Effector memory CD8-positive, alpha-beta T cell (primary cell): ENCODE measurements around the gene KCNK5.

Experiments
- ATAC-seq: fragments of 150-1000 bp; cut with Tn5 transposase; replicated peaks from 2 replicates; pipeline ENCODE4 v1.10.0; 2021; ENCODE audit warnings: mild to moderate bottlenecking, moderate library complexity
- DNase-seq, 3 experiments: peaks; one replicate each; pipeline ENCODE4 v3.0.0; 2021
- H3K27ac Mint-ChIP-seq, 2 donors: one replicate each; pipeline ENCODE4 v1.8.0; 2022; ENCODE audit warnings: mild to moderate bottlenecking in 2 of 2, mixed read lengths in 2 of 2, moderate library complexity in 2 of 2
- H3K27me3 Mint-ChIP-seq, 2 donors: one replicate each; pipeline ENCODE4 v1.8.0; 2022; ENCODE audit warnings: mixed read lengths in 2 of 2
- H3K36me3 Mint-ChIP-seq: one replicate; pipeline ENCODE4 v1.8.0; 2022; ENCODE audit warnings: mild to moderate bottlenecking, moderate library complexity, mixed read lengths; ENCODE audit not compliant: insufficient read depth
- H3K4me1 Mint-ChIP-seq, 2 donors: one replicate each; pipeline ENCODE4 v1.8.0; 2022; ENCODE audit warnings: low read depth in 2 of 2, mixed read lengths in 2 of 2
- H3K4me3 Mint-ChIP-seq, 2 donors: one replicate each; pipeline ENCODE4 v1.8.0; 2022; ENCODE audit warnings: mild to moderate bottlenecking in 2 of 2, mixed read lengths in 2 of 2, moderate library complexity in 2 of 2
- H3K9me3 Mint-ChIP-seq, 2 donors: one replicate each; pipeline ENCODE4 v1.8.0; 2022; ENCODE audit warnings: mixed read lengths in 2 of 2

The KCNK5 gene

GRCh38 chr6:39194466-39194865 lies 34.8 kb downstream of the KCNK5 start:
- H3K36me3 Mint-ChIP-seq: no peaks in the 10 kb centered on the region
- H3K4me1 Mint-ChIP-seq: peaks cover 0 to 1% of the 10 kb centered on the region in 2 donors
- H3K9me3 Mint-ChIP-seq: no peaks in the 10 kb centered on the region
- H3K27ac Mint-ChIP-seq: no peak overlapping the region
- H3K4me3 Mint-ChIP-seq: no peak overlapping the region
- ATAC-seq (no peak), DNase-seq (no peak)
- H3K27me3 Mint-ChIP-seq: no peaks in the 10 kb centered on the region

GRCh38 chr6:39193201-39193791 lies 36.0 kb downstream of the KCNK5 start:
- H3K27ac Mint-ChIP-seq: peak overlapping the region in 1 of 2 donors; percentile 52
- ATAC-seq: no peak
- H3K36me3 Mint-ChIP-seq: no peaks in the 10 kb centered on the region
- no peaks in the 10 kb centered on the region for H3K27me3 Mint-ChIP-seq
- peaks cover 6% of the 10 kb centered on the region in 2 donors for H3K4me1 Mint-ChIP-seq
- H3K9me3 Mint-ChIP-seq: no peaks in the 10 kb centered on the region
- H3K4me3 Mint-ChIP-seq: no peak overlapping the region
- no peak for DNase-seq

- H3K36me3 Mint-ChIP-seq: no peaks in the 10 kb centered on the region
Measured at GRCh38 chr6:39192736-39193135, 36.5 kb downstream of the KCNK5 start.

GRCh38 chr6:39191236-39191930 lies 37.9 kb downstream of the KCNK5 start:
- H3K9me3 Mint-ChIP-seq: no peaks in the 10 kb centered on the region
- no peak overlapping the region for H3K4me3 Mint-ChIP-seq
- H3K27me3 Mint-ChIP-seq: no peaks in the 10 kb centered on the region
- H3K27ac Mint-ChIP-seq: no peak overlapping the region
- DNase-seq (no peak), ATAC-seq (no peak)
- peaks cover 4% of the 10 kb centered on the region for H3K36me3 Mint-ChIP-seq
- H3K4me1 Mint-ChIP-seq: peaks cover 4 to 6% of the 10 kb centered on the region in 2 donors

More at GRCh38 chr6:39192736-39193135, 36.5 kb downstream of the KCNK5 start:
- H3K27me3 Mint-ChIP-seq: no peaks in the 10 kb centered on the region
- ATAC-seq: no peak
- H3K27ac Mint-ChIP-seq: no peak overlapping the region
- H3K4me3 Mint-ChIP-seq: no peak overlapping the region
- no peak for DNase-seq
- H3K9me3 Mint-ChIP-seq: no peaks in the 10 kb centered on the region
- H3K4me1 Mint-ChIP-seq: peaks cover 6% of the 10 kb centered on the region in 2 donors

- Mint-ChIP-seq H3K27me3 (no peaks in the 10 kb centered on the region), H3K4me3 (no peak overlapping the region), H3K27ac (no peak overlapping the region), H3K4me1 (peaks cover 4 to 6% of the 10 kb centered on the region in 2 donors), H3K9me3 (no peaks in the 10 kb centered on the region), H3K36me3 (peaks cover 4% of the 10 kb centered on the region)
- ATAC-seq: no peak
- DNase-seq: no peak
Measured at GRCh38 chr6:39190545-39191235, 38.6 kb downstream of the KCNK5 start.

GRCh38 chr6:39189915-39190544 lies 39.2 kb downstream of the KCNK5 start:
- ATAC-seq: no peak

GRCh38 chr6:39189131-39189530 lies 40.1 kb downstream of the KCNK5 start:
- H3K27me3 Mint-ChIP-seq: no peaks in the 10 kb centered on the region
- DNase-seq (no peak), ATAC-seq (no peak)
- no peaks in the 10 kb centered on the region for H3K9me3 Mint-ChIP-seq
- no peak overlapping the region for H3K4me3 Mint-ChIP-seq
- peak overlapping the region in 1 of 2 donors; percentile 8 for H3K27ac Mint-ChIP-seq
- H3K4me1 Mint-ChIP-seq: peaks cover 4 to 6% of the 10 kb centered on the region in 2 donors
- H3K36me3 Mint-ChIP-seq: peaks cover 4% of the 10 kb centered on the region

More at GRCh38 chr6:39189915-39190544, 39.2 kb downstream of the KCNK5 start:
- H3K9me3 Mint-ChIP-seq: no peaks in the 10 kb centered on the region
- H3K27me3 Mint-ChIP-seq: no peaks in the 10 kb centered on the region
- H3K4me1 Mint-ChIP-seq: peaks cover 4 to 6% of the 10 kb centered on the region in 2 donors
- no peak for DNase-seq
- no peak overlapping the region for H3K4me3 Mint-ChIP-seq
- H3K27ac Mint-ChIP-seq: no peak overlapping the region
- peaks cover 4% of the 10 kb centered on the region for H3K36me3 Mint-ChIP-seq

- ATAC-seq: no peak
- no peaks in the 10 kb centered on the region for H3K9me3 Mint-ChIP-seq
- peak overlapping the region in 1 of 2 donors; percentile 8 for H3K27ac Mint-ChIP-seq
Measured at GRCh38 chr6:39188571-39188970, 40.7 kb downstream of the KCNK5 start.

GRCh38 chr6:39188098-39188450 lies 41.2 kb downstream of the KCNK5 start:
- H3K4me3 Mint-ChIP-seq: no peak overlapping the region
- no peaks in the 10 kb centered on the region for H3K9me3 Mint-ChIP-seq
- ATAC-seq: no peak
- H3K4me1 Mint-ChIP-seq: peaks cover 4 to 6% of the 10 kb centered on the region in 2 donors
- no peaks in the 10 kb centered on the region for H3K27me3 Mint-ChIP-seq
- no peak overlapping the region for H3K27ac Mint-ChIP-seq
- H3K36me3 Mint-ChIP-seq: peaks cover 4% of the 10 kb centered on the region
- DNase-seq: no peak

More at GRCh38 chr6:39188571-39188970, 40.7 kb downstream of the KCNK5 start:
- H3K27me3 Mint-ChIP-seq: no peaks in the 10 kb centered on the region
- no peak overlapping the region for H3K4me3 Mint-ChIP-seq
- H3K36me3 Mint-ChIP-seq: peaks cover 4% of the 10 kb centered on the region
- no peak for DNase-seq
- H3K4me1 Mint-ChIP-seq: peaks cover 4 to 6% of the 10 kb centered on the region in 2 donors

- Mint-ChIP-seq H3K4me3 (no peak overlapping the region), H3K27me3 (no peaks in the 10 kb centered on the region), H3K9me3 (no peaks in the 10 kb centered on the region), H3K27ac (no peak overlapping the region), H3K36me3 (peaks cover 4% of the 10 kb centered on the region), H3K4me1 (peaks cover 4 to 6% of the 10 kb centered on the region in 2 donors)
- no peak for ATAC-seq
- no peak for DNase-seq
Measured at GRCh38 chr6:39184906-39185580, 44.2 kb downstream of the KCNK5 start.

GRCh38 chr6:39182604-39183003 lies 46.7 kb downstream of the KCNK5 start:
- Mint-ChIP-seq H3K27ac (no peak overlapping the region), H3K27me3 (no peaks in the 10 kb centered on the region), H3K9me3 (peaks cover 0 to 3% of the 10 kb centered on the region in 2 donors), H3K36me3 (peaks cover 3% of the 10 kb centered on the region), H3K4me3 (no peak overlapping the region), H3K4me1 (no peaks in the 10 kb centered on the region)
- no peak for ATAC-seq
- no peak for DNase-seq

- no peak for ATAC-seq
- H3K4me1 Mint-ChIP-seq: no peaks in the 10 kb centered on the region
- H3K4me3 Mint-ChIP-seq: no peak overlapping the region
- no peaks in the 10 kb centered on the region for H3K27me3 Mint-ChIP-seq
- H3K9me3 Mint-ChIP-seq: peaks cover 0 to 11% of the 10 kb centered on the region in 2 donors
- DNase-seq: no peak
- H3K27ac Mint-ChIP-seq: no peak overlapping the region
- H3K36me3 Mint-ChIP-seq: no peaks in the 10 kb centered on the region
Measured at GRCh38 chr6:39181826-39182225, 47.4 kb downstream of the KCNK5 start.

GRCh38 chr6:39181333-39181732 lies 47.9 kb downstream of the KCNK5 start:
- Mint-ChIP-seq H3K4me1 (no peaks in the 10 kb centered on the region), H3K9me3 (peaks cover 0 to 14% of the 10 kb centered on the region in 2 donors), H3K27ac (no peak overlapping the region), H3K4me3 (no peak overlapping the region), H3K27me3 (no peaks in the 10 kb centered on the region), H3K36me3 (no peaks in the 10 kb centered on the region)
- DNase-seq: no peak
- ATAC-seq: no peak
